NCI-H187 (cell line): ENCODE results near the gene TENM3.

Experiments
- DNase-seq, 2 experiments: peaks; one replicate each; lab custom pipeline; 2025; lab: John Stamatoyannopoulos, UW

Gene TENM3

DNA sequence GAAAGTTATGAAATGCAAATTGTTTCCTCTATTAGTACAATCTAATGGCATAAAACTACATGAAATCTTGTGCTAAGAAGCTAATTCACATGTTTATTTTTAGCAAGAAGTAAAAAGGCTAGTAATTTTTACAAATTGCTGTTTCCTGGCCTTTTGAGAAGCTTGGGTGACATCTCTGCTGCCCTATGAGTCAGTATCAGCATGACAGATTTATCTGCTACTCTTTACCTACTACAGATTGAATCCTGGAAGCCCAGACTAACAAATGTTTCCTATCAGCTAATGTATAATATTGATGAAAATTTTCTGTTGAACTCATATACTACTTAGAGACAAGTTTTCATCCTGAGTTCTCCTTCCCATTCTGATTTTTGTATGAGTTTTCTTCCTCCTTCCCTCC lies 441.6 kb downstream of the TENM3 start:
- no peak for DNase-seq

- no peak for DNase-seq
Observed at GRCh38 chr4:182688081-182688480, 444.9 kb downstream of the TENM3 start.

GRCh38 chr4:182694551-182694950 lies 451.3 kb downstream of the TENM3 start:
- no peak for DNase-seq

- no peak for DNase-seq
Observed at GRCh38 chr4:182695009-182695408, 451.8 kb downstream of the TENM3 start.

GRCh38 chr4:182695842-182696241 lies 452.6 kb downstream of the TENM3 start:
- no peak for DNase-seq

GRCh38 chr4:182697094-182697493 lies 453.9 kb downstream of the TENM3 start:
- DNase-seq = no peak

GRCh38 chr4:182698212-182698611 lies 455.0 kb downstream of the TENM3 start:
- no peak for DNase-seq

- no peak for DNase-seq
Observed at GRCh38 chr4:182699201-182699600, 456.0 kb downstream of the TENM3 start.

DNA sequence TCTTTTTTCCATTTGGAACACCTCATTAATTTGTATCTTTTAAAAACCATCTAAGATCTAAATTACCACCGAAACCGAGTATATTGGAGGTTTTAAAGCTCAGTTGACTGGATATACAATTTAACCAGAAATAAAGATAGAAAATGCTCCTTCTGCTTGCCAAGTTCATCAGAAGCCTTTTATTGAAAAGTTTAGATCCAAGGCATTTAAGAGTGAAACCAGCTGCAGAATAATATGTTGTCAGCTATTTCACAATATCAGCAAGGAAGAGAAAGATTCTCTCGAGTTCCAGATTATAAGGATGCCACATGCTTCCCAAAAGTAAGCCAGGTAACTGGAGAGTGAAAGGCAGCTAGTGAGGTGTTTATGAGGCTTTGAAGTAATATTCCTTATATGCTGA lies 456.6 kb downstream of the TENM3 start:
- no peak for DNase-seq

DNA sequence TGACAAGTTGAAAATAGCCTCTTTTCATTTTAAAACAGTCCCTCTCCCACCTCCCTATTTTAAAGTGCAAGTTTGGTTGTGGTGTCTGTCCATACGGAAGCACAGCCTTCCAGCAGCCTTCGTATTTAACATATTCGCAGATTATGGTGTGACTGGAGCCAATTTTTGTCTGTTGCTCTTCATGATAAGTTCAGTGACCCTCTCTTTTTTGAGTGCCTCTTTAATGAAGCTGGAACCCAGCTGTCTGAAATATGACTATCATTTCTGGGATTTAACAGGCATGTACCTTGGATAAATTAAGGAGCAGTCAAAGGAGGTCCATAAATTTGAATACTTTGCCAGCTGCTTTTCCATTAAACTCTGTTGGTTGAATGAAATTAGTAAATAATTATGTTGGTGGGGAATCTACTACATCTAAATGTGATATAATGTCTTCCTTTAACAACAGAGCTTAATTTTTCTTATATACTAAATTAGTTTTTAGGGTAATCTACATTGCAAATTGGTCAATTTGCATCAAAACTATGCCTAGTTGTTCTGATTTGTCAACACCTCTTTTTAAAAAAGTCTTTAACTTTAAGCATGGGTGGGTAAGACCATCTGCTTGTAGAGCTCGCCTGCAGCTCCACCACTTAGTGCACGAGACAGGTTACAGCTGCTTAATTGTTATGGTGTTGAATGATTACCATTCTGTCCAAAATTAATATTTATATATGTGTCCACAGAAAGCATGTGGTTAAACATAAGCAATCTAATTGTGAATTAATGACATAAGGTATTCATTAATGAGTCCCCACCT lies 457.4 kb downstream of the TENM3 start:
- DNase-seq = no peak

GRCh38 chr4:182704077-182704476 lies 460.9 kb downstream of the TENM3 start:
- DNase-seq = no peak

- DNase-seq = no peak
Observed at GRCh38 chr4:182704948-182705347, 461.7 kb downstream of the TENM3 start.

GRCh38 chr4:182705389-182705788 lies 462.2 kb downstream of the TENM3 start:
- DNase-seq = no peak

- DNase-seq = no peak
Observed at GRCh38 chr4:182711211-182711610, 468.0 kb downstream of the TENM3 start.

GRCh38 chr4:182715548-182715947 lies 472.3 kb downstream of the TENM3 start:
- DNase-seq = no peak

DNA sequence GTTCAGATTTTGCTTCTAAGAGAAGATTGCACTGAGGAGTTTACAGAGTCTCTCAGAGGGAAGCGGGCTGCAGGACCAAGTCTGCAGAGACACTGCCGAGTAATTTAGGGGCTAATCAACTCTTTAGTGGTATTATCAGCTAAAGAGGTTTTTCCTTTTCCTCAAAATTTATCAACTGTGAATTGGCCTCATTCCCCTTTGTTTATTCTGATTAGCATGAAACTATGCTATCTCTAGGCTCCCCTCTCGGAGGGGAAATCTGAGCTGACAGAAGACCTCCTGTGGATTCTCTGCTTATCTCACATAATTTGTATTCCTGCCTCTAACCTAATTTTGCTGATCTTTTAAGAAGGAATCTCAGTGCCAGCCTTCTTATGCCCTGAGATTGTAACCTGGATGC lies 473.0 kb downstream of the TENM3 start:
- DNase-seq = no peak

DNA sequence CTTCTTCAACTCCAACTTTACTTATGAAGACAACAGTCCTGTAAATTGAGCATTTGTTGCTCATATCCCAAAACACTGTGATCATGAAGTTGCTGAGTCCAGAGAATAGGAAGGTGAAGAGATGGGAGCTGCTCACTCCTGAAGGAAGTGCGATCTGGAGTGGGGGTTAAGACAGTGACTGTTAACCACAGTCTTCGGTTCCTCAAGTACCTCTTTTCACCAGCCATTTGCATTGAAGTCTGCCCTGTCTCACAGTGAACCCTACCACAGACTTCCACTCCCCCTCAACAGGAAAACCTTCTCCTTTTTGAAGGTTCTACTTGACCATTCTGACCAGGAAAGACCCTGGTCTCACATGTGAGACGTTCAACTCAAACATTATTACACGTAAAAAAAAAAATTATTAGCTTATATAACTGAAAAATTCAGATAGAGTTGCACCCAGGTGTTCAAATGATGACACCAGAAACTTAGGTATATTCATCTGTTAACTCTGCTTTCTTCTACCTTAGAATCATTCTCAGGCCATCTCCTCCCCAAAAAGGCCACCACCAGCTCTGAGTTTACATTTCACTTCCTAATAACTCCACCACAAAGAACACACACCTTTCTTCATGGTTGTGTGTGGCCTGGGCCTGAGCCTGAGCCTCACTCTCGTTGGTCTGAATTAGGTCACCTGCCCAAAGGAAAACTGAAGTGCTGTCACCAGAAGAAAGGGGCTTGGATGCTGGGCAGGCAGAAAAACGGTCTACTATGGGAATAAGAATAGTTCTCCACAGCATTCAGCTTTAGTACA lies 474.8 kb downstream of the TENM3 start:
- no peak for DNase-seq

DNA sequence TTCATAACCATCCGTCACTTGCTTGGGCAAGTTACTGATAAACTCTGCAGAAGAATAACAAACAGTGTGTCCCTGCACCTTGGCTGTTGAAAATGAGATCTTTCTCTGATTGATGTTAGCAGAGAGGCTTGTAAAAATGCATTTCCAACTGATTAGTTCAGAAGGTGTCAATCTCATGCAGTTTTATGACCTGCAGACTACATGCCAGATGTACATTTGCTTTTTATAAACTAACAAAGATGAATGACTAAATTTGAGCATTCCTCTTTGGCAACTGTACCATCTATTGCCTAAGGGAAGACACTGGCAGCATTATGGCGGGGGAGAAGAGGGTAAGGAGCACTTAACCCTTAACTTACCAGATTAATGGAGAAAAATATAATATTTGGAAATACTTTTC lies 481.2 kb downstream of the TENM3 start:
- no peak for DNase-seq

DNA sequence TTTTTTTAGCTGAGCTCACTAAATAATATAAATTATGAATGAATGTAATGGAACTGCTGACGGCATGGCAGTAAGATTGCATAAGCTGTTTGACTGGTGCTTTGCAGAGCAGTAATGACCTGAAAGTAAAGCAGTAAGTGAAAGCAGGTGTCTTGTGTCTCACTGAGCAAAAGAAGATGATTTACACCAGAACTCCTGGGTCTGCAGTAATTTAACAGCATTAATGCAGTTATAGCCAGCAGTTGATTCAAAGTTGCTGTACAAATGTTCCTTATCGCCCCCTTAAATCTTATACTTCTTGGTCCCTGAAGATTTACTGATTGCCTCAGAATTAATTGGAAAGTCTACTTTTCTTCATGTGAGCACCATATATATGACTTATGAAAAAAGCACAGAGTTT lies 486.3 kb downstream of the TENM3 start:
- DNase-seq = no peak

GRCh38 chr4:182730791-182731190 lies 487.6 kb downstream of the TENM3 start:
- DNase-seq = no peak

- DNase-seq = no peak
Observed at GRCh38 chr4:182736207-182736606, 493.0 kb downstream of the TENM3 start.

DNA sequence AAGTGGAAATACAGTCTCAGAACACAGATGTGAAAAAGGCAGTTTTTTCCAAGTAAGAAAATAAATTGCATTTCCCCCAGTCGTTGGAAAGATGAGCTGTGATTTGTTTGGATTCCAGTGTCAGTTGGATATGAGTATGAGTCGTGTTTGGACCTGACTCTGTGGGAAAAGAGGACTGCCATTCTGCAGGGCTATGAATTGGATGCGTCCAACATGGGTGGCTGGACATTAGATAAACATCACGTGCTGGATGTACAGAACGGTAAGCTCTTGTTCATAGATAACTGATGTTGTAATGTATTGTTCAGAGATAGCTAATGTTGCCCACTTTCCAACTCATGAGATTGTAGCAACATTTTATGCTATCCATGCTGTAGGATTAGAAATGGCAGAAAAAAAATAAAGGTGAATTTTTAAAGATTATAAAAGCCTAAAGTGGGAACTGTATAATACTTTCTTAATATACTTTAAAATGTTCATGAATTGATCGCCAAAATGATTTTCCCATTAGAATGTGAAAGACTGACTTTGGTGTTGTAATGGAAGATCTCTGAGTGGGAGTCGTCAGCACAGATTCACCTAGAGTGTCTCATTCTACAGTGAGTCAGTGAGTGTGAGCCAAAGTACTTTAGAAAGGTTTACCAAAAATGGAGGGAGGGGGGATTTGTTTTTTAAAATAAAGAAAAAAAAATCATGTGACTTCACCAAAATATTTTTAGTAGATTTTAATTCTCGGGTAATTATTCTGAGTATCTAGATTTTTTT lies 495.3 kb downstream of the TENM3 start:
- no peak for DNase-seq

GRCh38 chr4:182740256-182740655 lies 497.1 kb downstream of the TENM3 start:
- DNase-seq = no peak
